GF-D8 (cell line): ENCODE data around the gene TSPAN10.
"Not testable (repeated sequence)": the region's sequence is repeated elsewhere in the genome, so short reads cannot be mapped to it uniquely, and the experiment has no call there.

ENCODE experiments used
- DNase-seq: peaks from one replicate; lab custom pipeline; 2025; lab: John Stamatoyannopoulos, UW

TSPAN10 gene

GRCh38 chr17:81662002-81662401 is 25.0 kb downstream of the TSPAN10 start:
- DNase-seq = no peak

GRCh38 chr17:81664051-81664470 is 27.1 kb downstream of the TSPAN10 start:
- no peak for DNase-seq

- DNase-seq = peak; percentile 42
These were observed 28.5 kb downstream of the TSPAN10 start for GRCh38 chr17:81665205-81666091.

GRCh38 chr17:81666092-81666341 is 29.0 kb downstream of the TSPAN10 start:
- peak; percentile 39 for DNase-seq

GRCh38 chr17:81666342-81667191 is 29.6 kb downstream of the TSPAN10 start, which contains the start of the genes CCDC137 and OXLD1:
CCDC137 (plus strand) TSS chr17:81666737; CDS start chr17:81666767, 30 bp downstream.
OXLD1 (minus strand) TSS chr17:81666605; CDS start chr17:81666577, 28 bp downstream.
- peak; percentile 76 for DNase-seq

- DNase-seq = no peak
These were observed 30.8 kb downstream of the TSPAN10 start for GRCh38 chr17:81667754-81668153.

- DNase-seq = no peak
These were observed 35.5 kb downstream of the TSPAN10 start for GRCh38 chr17:81672504-81672903.

GRCh38 chr17:81672954-81673353 is 36.0 kb downstream of the TSPAN10 start:
- DNase-seq = no peak

GRCh38 chr17:81673561-81674258 is 36.7 kb downstream of the TSPAN10 start:
- no peak for DNase-seq

GRCh38 chr17:81675515-81676221 is 38.7 kb downstream of the TSPAN10 start:
- not testable (repeated sequence) for DNase-seq

- no peak for DNase-seq
These were observed 39.9 kb downstream of the TSPAN10 start for GRCh38 chr17:81676906-81677305.

GRCh38 chr17:81680150-81680549 is 43.2 kb downstream of the TSPAN10 start:
- DNase-seq = no peak

GRCh38 chr17:81681672-81682071 is 44.7 kb downstream of the TSPAN10 start:
- DNase-seq = no peak

GRCh38 chr17:81682565-81683207 is 45.7 kb downstream of the TSPAN10 start:
- no peak for DNase-seq

- no peak for DNase-seq
These were observed 46.2 kb downstream of the TSPAN10 start for GRCh38 chr17:81683208-81683583.

GRCh38 chr17:81683584-81684441 is 46.8 kb downstream of the TSPAN10 start, which contains the start of the genes ARL16 and HGS:
ARL16 (minus strand) TSS chr17:81683797; CDS start chr17:81683753, 44 bp downstream.
HGS (plus strand) TSS chr17:81684011; CDS start chr17:81684067, 56 bp downstream.
- peak; percentile 93 for DNase-seq

GRCh38 chr17:81684442-81684911 is 47.5 kb downstream of the TSPAN10 start:
- no peak for DNase-seq

GRCh38 chr17:81685108-81685507 is 48.1 kb downstream of the TSPAN10 start:
- no peak for DNase-seq

- DNase-seq = no peak
These were observed 49.6 kb downstream of the TSPAN10 start for GRCh38 chr17:81686614-81687013.
